Breast epithelium (tissue), 4 donors: ENCODE data around the gene BRD4. TPM values are rescaled to one million over a fixed set of nuclear protein-coding genes. Genes with fewer than 3 reads are reported as not detected.
A peak's percentile ranks its signal among the peaks of the same experiment; 100 is the strongest.

ENCODE experiments used
- DNase-seq, 2 donors: peaks; one replicate each; pipeline ENCODE4 v3.0.0-alpha.2; 2019; ENCODE audit warnings: low spot score in 2 of 2
- H3K27ac ChIP-seq, 2 donors: fragments of 200-600 bp; sonication (generic) in 1 of 2; one replicate each; pipeline ENCODE4 v1.5.1; 2016 to 2019; ENCODE audit warnings: mild to moderate bottlenecking in 1 of 2
- H3K27me3 ChIP-seq, 2 donors: fragments of 200-600 bp; sonication (generic) in 1 of 2; one replicate each; pipeline versions ENCODE4 v1.5.1 to v1.6.0; 2017 to 2019; ENCODE audit warnings: control low read depth in 1 of 2, mild to moderate bottlenecking in 1 of 2
- H3K36me3 ChIP-seq: fragments of 200-600 bp; one replicate; pipeline ENCODE4 v1.5.1; 2019
- H3K4me1 ChIP-seq, 2 donors: fragments of 200-600 bp; sonication (generic); one replicate each; pipeline ENCODE4 v1.5.1; 2016 to 2019; ENCODE audit warnings: control low read depth in 1 of 2
- H3K4me3 ChIP-seq, 3 donors: fragments of 200-600 bp; sonication (generic); 1 replicate in 2 of 3; 2 replicates in 1 of 3; pipeline ENCODE4 v1.5.1; 2016 to 2019; ENCODE audit warnings: mild to moderate bottlenecking in 3 of 3, moderate library complexity in 2 of 3
- H3K9me3 ChIP-seq, 2 donors: fragments of 200-600 bp; sonication (generic) in 1 of 2; one replicate each; pipeline ENCODE4 v1.5.1; 2016 to 2019; ENCODE audit warnings: control low read depth in 1 of 2
- POLR2A ChIP-seq: fragments of 450-650 bp; IDR thresholded peaks from one replicate; pipeline ENCODE4 v1.6.1; 2016; ENCODE audit warnings: antibody characterized with exemption, mild to moderate bottlenecking, moderate library complexity
- POLR2AphosphoS5 ChIP-seq, 3 donors: sonication (generic); formaldehyde crosslinking; IDR thresholded peaks; one replicate each; pipeline ENCODE4 v1.6.1; 2017; ENCODE audit warnings: antibody characterized with exemption in 3 of 3
- intact Hi-C: fragments of 100-400 bp; cut with DNase I; formaldehyde crosslinking; loops from one replicate; pipeline ENCODE4 v1.15.1; 2023; ENCODE audit warnings: low total_unique reads
- total RNA-seq, 3 donors: library from RNA; depleted of rRNA; stranded (reverse); fragments of >200 nt; gene quantifications; one replicate each; pipeline ENCODE4 v1.1.0, GENCODE V29; 2016
- TF ChIP-seq, protein P1 (sequence below), 3 donors: fragments of 450-650 bp; IDR thresholded peaks; one replicate each; pipeline ENCODE4 v1.5.1; 2016 to 2017; ENCODE audit warnings: antibody characterized with exemption in 3 of 3, mild to moderate bottlenecking in 3 of 3, moderate library complexity in 3 of 3

Gene BRD4
- total RNA-seq, 3 donors from 2014 or later, result 25.6 to 37.5 (median 33.8) TPM

DNA sequence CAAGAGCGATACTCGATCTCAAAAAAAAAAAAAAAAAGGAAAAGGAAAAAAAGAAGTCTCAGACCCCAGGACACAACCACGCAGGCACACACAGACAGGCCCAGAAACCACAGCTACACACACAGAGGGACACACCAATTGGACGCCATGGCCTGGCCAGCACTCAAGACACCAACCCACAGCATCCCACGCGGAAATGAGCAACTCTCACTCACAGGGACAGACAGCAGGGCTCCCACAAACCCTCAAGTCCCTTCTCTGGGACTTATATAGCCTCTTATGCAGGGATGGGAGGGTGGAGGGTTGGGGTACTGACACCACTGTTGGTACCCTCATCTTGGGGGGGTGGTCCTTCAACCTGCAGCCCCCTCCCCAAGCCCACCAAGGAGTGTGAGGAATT is 137.4 kb downstream of the BRD4 start:
- Histone ChIP-seq H3K27me3 (no peaks in the 10 kb centered on the region), H3K27ac (peak overlapping the region; percentile 95), H3K4me1 (peaks cover 0 to 13% of the 10 kb centered on the region in 2 donors), H3K36me3 (no peaks in the 10 kb centered on the region), H3K9me3 (no peaks in the 10 kb centered on the region), H3K4me3 (peak overlapping the region in 2 of 3 donors; percentile 60 to 76)
- DNase-seq, result peak in 1 of 2 donors; percentile 33
- intact Hi-C loops, result loop anchor here (5.0 kb wide), 1 partner anchor 993 kb away; no protein-coding TSS in a partner anchor
- TF ChIP-seq, protein P1, sequence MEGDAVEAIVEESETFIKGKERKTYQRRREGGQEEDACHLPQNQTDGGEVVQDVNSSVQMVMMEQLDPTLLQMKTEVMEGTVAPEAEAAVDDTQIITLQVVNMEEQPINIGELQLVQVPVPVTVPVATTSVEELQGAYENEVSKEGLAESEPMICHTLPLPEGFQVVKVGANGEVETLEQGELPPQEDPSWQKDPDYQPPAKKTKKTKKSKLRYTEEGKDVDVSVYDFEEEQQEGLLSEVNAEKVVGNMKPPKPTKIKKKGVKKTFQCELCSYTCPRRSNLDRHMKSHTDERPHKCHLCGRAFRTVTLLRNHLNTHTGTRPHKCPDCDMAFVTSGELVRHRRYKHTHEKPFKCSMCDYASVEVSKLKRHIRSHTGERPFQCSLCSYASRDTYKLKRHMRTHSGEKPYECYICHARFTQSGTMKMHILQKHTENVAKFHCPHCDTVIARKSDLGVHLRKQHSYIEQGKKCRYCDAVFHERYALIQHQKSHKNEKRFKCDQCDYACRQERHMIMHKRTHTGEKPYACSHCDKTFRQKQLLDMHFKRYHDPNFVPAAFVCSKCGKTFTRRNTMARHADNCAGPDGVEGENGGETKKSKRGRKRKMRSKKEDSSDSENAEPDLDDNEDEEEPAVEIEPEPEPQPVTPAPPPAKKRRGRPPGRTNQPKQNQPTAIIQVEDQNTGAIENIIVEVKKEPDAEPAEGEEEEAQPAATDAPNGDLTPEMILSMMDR (IDR thresholded peaks at IDR 0.05), result no peak

DNA sequence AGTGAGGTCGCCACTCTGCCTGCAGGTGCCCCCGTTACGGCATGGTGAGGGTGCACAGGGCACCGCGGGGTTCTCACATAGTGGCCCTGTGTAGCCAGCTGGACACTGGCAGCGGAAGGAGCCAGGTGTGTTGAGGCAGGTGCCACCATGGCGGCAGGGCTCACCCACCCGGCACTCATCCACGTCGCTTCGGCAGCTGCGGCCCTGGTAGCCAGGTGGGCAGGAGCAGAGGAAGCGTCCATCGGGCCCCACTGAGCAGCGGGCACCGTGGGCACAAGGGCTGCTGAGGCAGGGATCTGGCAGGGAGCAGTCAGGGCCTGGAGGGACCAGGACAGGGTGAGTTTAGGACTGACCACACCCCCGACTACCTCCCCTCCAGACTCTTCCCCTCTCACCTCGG is 140.4 kb downstream of the BRD4 start:
- H3K27me3 ChIP-seq, result no peaks in the 10 kb centered on the region
- intact Hi-C loops, result loop anchor here (5.0 kb wide), 1 partner anchor 990 kb away; no protein-coding TSS in a partner anchor
- no peaks in the 10 kb centered on the region for H3K36me3 ChIP-seq
- peak overlapping the region in 1 of 2 donors; percentile 25 for H3K27ac ChIP-seq
- no peak for TF ChIP-seq POLR2AphosphoS5 (IDR thresholded peaks at IDR 0.05)
- no peak for DNase-seq
- H3K4me1 ChIP-seq, result no peaks in the 10 kb centered on the region
- H3K9me3 ChIP-seq, result no peaks in the 10 kb centered on the region
- no peak overlapping the region for H3K4me3 ChIP-seq

DNA sequence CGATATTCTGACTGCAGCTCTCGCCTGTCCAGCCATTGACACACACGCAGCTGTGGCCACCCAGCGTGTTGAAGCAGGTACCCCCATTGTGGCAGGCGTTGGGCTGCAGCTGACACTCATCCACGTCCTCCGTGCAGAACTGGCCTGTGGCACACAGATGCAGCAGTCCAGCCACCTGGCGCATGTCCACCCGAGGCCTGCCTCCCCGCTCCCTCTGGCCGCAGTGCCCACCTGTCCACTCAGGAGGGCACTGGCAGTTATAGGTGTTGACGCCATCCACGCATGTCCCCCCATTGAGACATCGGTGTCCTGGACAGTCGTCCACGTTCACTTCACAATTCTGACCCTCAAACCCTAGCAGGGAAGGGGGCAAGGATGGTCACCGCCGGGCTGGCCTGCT is 140.8 kb downstream of the BRD4 start:
- H3K27ac ChIP-seq, result no peak overlapping the region
- DNase-seq, result no peak
- H3K27me3 ChIP-seq, result no peaks in the 10 kb centered on the region
- no peaks in the 10 kb centered on the region for H3K36me3 ChIP-seq
- no peaks in the 10 kb centered on the region for H3K4me1 ChIP-seq
- TF ChIP-seq POLR2A (no peak), POLR2AphosphoS5 (IDR thresholded peaks at IDR 0.05) (no peak)
- TF ChIP-seq, protein P1 (IDR thresholded peaks at IDR 0.05), result no peak
- intact Hi-C loops, result loop anchor here (5.0 kb wide), 1 partner anchor 989 kb away; no protein-coding TSS in a partner anchor
- no peaks in the 10 kb centered on the region for H3K9me3 ChIP-seq
- no peak overlapping the region for H3K4me3 ChIP-seq

DNA sequence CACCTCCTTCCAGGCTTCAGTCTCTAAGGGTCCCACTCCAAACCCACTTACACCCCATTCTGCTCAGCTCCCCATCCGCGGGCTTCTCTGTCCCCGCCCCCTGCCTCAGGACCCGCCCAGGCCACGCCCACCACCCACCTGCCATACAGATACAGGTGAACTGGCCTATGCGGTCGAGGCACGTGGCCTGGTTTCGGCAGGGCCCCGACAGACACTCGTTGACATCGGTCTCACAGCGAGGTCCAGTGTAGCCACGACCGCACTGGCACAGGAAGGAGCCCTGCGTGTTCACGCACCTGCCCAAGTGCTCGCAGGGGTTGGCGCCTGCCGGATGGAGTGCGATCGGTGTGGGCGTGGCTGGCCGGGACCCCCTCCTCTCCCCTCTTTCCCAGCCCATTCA is 143.5 kb downstream of the BRD4 start:
- Histone ChIP-seq H3K27me3 (no peaks in the 10 kb centered on the region), H3K4me1 (no peaks in the 10 kb centered on the region), H3K9me3 (no peaks in the 10 kb centered on the region), H3K27ac (no peak overlapping the region), H3K36me3 (no peaks in the 10 kb centered on the region), H3K4me3 (no peak overlapping the region)
- no peak for TF ChIP-seq POLR2A
- TF ChIP-seq, protein P1 (IDR thresholded peaks at IDR 0.05), result no peak
- TF ChIP-seq POLR2AphosphoS5 (IDR thresholded peaks at IDR 0.05), result no peak
- DNase-seq, result no peak
- intact Hi-C loops, result loop anchor here (10.0 kb wide), 2 partner anchors 56 to 146 kb away; partner anchors contain the start of gene BRD4

DNA sequence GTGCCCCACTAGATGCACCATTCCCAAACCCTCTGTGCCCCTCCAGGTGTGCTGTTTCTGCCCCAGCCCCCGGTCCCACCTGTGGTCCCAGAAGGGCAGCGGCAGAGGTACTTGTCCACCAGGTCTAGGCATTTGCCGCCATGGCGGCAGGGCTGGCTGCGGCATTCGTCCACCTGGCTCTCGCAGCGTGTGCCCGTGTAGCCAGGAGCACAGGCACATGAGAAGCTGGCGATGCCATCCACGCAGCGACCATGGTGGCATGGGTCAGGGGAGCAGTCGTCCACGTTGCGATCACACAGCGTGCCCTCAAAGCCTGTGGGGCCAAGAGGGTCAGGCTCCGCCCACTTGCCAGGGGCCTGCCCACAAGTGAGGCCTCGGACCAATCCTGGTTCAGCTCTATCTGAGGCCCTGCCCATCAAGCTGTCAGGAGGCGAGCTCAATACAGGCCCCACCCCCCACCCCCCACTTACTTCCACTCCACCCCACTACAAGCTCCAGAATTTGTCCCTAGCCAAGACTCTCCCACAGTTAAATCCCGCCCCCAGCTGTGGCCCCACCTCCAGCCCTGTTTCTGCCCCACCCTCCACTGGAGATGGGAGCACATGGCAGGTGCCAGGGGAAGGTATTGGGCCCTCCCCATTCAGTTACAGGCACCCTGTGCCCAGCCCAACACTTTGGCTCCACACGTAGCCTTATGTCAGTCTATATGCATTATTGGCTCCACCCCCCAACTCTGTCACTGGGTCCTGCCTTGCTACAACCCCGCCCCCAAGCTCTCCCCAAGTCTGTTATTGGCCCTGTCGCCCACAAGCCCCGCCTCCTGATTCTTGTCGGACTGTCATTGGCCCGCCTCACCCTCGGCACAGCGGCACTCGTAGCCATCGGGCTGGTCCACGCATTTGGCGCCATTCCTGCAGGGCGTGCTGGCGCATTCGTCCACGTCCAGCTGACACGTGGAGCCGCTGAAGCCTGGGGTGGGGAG is 145.0 kb downstream of the BRD4 start:
- intact Hi-C loops, result loop anchor here (10.0 kb wide), 2 partner anchors 57 to 147 kb away; partner anchors contain the start of gene BRD4
- TF ChIP-seq POLR2A (no peak), POLR2AphosphoS5 (IDR thresholded peaks at IDR 0.05) (no peak)
- TF ChIP-seq, protein P1 (IDR thresholded peaks at IDR 0.05), result no peak
- no peaks in the 10 kb centered on the region for H3K36me3 ChIP-seq
- H3K4me3 ChIP-seq, result no peak overlapping the region
- H3K27me3 ChIP-seq, result no peaks in the 10 kb centered on the region
- no peak overlapping the region for H3K27ac ChIP-seq
- no peaks in the 10 kb centered on the region for H3K4me1 ChIP-seq
- no peak for DNase-seq
- H3K9me3 ChIP-seq, result no peaks in the 10 kb centered on the region

Other genes with a start within 250 kb of the BRD4 start
- 10 to 100 TPM; 11.0 to 22.9 (median 14.9) TPM for gene SYDE1, start 225.1 kb downstream of the BRD4 start, total RNA-seq
- 10 to 100 TPM; 22.0 to 36.4 (median 22.7) TPM for gene NOTCH3, start 131.5 kb downstream of the BRD4 start, total RNA-seq
- under 1 TPM in 1 of 3 donors, not detected in 2; 0.29 TPM for gene EPHX3, start 100.1 kb downstream of the BRD4 start, total RNA-seq
- 10 to 100 TPM; 23.2 to 40.7 (median 33.4) TPM for gene AKAP8, start 47.2 kb upstream of the BRD4 start, total RNA-seq
- gene AKAP8L, start 86.4 kb upstream of the BRD4 start, total RNA-seq, result 100 to 1,000 TPM in 2 of 3 donors, 10 to 100 TPM in 1; 77.6 to 141 (median 122) TPM
- gene WIZ, start 117.4 kb upstream of the BRD4 start, total RNA-seq, result 10 to 100 TPM; 17.6 to 51.1 (median 34.9) TPM
- gene RASAL3, start 132.0 kb upstream of the BRD4 start, total RNA-seq, result 1 to 10 TPM; 1.8 to 5.9 (median 3.4) TPM
- 1 to 10 TPM in 2 of 3 donors, not detected in 1; 5.6 to 6.2 TPM for gene PGLYRP2, start 147.0 kb upstream of the BRD4 start, total RNA-seq
- gene CYP4F22, start 176.0 kb upstream of the BRD4 start, total RNA-seq, result 10 to 100 TPM in 1 of 3 donors, 1 to 10 TPM in 2; 8.8 to 26.9 (median 9.4) TPM